ENCODE data around the gene PRKAB2.

GRCh38 chr1:147207192-147207591, 34.9 kb upstream of the PRKAB2 start:
- TF ChIP-seq CTCF (IDR thresholded peaks at IDR 0.05; ENCODE audit: low read depth, low read length, poor library complexity, severe bottlenecking) (no peak), EZH2phosphoT487 (IDR thresholded peaks at IDR 0.05; ENCODE audit: borderline replicate concordance, low read length) (no peak)
